ENCODE results near the gene TRAPPC8. TPM values are rescaled to one million over a fixed set of nuclear protein-coding genes. Genes with fewer than 3 reads are reported as not detected.
"Not testable (repeated sequence)": the region's sequence is repeated elsewhere in the genome, so short reads cannot be mapped to it uniquely, and the experiment has no call there.

TRAPPC8 gene
- total RNA-seq, 2 experiments from 2014 or later: 24.9 to 26.5 TPM

GRCh38 chr18:31931886-31932240 is 11.1 kb downstream of the TRAPPC8 start:
- no peak overlapping the region for H3K27ac Mint-ChIP-seq
- H3K27me3 Mint-ChIP-seq (ENCODE audit: low read depth): no peaks in the 10 kb centered on the region
- no peaks in the 10 kb centered on the region for H3K9me3 Mint-ChIP-seq
- CTCF ChIA-PET: interaction anchor here (0.7 to 1.1 kb wide), 2 partner anchors 10 to 140 kb away, joined by 3 to 4 read pairs; no protein-coding TSS in a partner anchor
- H3K4me1 Mint-ChIP-seq (ENCODE audit: low read depth): peaks cover 3% of the 10 kb centered on the region
- intact Hi-C loops (cut with micrococcal nuclease): no loop called here
- no peak for DNase-seq
- H3K36me3 Mint-ChIP-seq (ENCODE audit: low read depth): peaks cover 12% of the 10 kb centered on the region
- no peak overlapping the region for H3K4me3 Mint-ChIP-seq

GRCh38 chr18:31931163-31931885 is 11.6 kb downstream of the TRAPPC8 start:
- DNase-seq: no peak
- intact Hi-C loops (cut with micrococcal nuclease): no loop called here
- Mint-ChIP-seq H3K9me3 (no peaks in the 10 kb centered on the region), H3K36me3 (ENCODE audit: low read depth) (peaks cover 15% of the 10 kb centered on the region), H3K27ac (no peak overlapping the region), H3K4me1 (ENCODE audit: low read depth) (peaks cover 6% of the 10 kb centered on the region), H3K27me3 (ENCODE audit: low read depth) (no peaks in the 10 kb centered on the region), H3K4me3 (no peak overlapping the region)
- CTCF ChIA-PET: interaction anchor here (0.7 to 1.1 kb wide), 2 partner anchors 10 to 49 kb away, joined by 3 to 4 read pairs; no protein-coding TSS in a partner anchor

DNA sequence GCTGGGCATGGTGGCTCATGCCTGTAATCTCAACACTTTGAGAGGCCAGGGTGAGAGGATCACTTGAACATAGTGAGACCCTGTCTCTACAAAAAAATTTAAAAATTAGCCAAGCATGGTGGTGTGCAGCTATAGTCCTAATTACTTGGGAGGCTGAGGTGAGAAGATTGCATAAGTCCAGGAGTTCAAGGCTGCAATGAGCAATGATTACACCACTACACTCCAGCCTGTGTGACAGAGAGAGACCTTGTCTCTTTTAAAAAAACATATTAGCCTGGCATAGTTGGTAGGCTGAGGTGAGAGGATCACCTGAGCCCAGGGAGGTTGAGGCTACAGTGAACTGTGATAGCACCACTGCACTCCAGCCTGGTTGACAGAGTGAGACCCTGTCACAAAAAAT is 13.7 kb downstream of the TRAPPC8 start:
- peaks cover 20% of the 10 kb centered on the region for H3K36me3 Mint-ChIP-seq (ENCODE audit: low read depth)
- CTCF ChIA-PET: no interaction called here
- DNase-seq: no peak
- intact Hi-C loops (cut with micrococcal nuclease): no loop called here
- H3K27me3 Mint-ChIP-seq (ENCODE audit: low read depth): no peaks in the 10 kb centered on the region
- H3K9me3 Mint-ChIP-seq: no peaks in the 10 kb centered on the region
- no peak overlapping the region for H3K4me3 Mint-ChIP-seq
- no peak overlapping the region for H3K27ac Mint-ChIP-seq
- H3K4me1 Mint-ChIP-seq (ENCODE audit: low read depth): peaks cover 12% of the 10 kb centered on the region

- H3K27ac Mint-ChIP-seq; H3K4me3 Mint-ChIP-seq; CTCF ChIA-PET; DNase-seq; H3K27me3 Mint-ChIP-seq (ENCODE audit: low read depth); intact Hi-C loops (cut with micrococcal nuclease); H3K9me3 Mint-ChIP-seq: not testable (repeated sequence)
- peaks cover 12% of the 10 kb centered on the region for H3K4me1 Mint-ChIP-seq (ENCODE audit: low read depth)
- peaks cover 24% of the 10 kb centered on the region for H3K36me3 Mint-ChIP-seq (ENCODE audit: low read depth)
These were observed 15.9 kb downstream of the TRAPPC8 start for GRCh38 chr18:31926988-31927387.

DNA sequence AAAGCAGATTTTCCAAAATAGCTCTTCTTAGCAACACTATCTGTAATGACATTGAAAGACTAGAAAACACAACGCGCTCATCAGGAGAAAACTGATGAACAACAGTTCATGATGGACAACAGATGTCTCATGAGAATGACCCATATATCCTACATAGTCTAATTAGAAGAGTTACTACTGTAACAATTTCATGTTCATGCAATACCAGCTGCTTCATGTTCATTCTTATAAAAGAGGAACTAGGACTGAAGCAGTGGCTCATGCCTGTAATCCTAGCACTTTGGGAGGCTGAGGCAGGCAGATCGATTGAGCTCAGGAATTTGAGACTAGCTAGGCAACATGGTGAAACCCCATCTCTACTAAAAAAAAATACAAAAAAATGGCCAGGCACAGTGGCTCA is 22.7 kb downstream of the TRAPPC8 start:
- DNase-seq: no peak
- Mint-ChIP-seq H3K4me3 (no peak overlapping the region), H3K36me3 (ENCODE audit: low read depth) (peaks cover 15% of the 10 kb centered on the region), H3K4me1 (ENCODE audit: low read depth) (peaks cover 1% of the 10 kb centered on the region), H3K27ac (no peak overlapping the region), H3K9me3 (no peaks in the 10 kb centered on the region), H3K27me3 (ENCODE audit: low read depth) (no peaks in the 10 kb centered on the region)
- intact Hi-C loops (cut with micrococcal nuclease): no loop called here
- CTCF ChIA-PET: no interaction called here

DNA sequence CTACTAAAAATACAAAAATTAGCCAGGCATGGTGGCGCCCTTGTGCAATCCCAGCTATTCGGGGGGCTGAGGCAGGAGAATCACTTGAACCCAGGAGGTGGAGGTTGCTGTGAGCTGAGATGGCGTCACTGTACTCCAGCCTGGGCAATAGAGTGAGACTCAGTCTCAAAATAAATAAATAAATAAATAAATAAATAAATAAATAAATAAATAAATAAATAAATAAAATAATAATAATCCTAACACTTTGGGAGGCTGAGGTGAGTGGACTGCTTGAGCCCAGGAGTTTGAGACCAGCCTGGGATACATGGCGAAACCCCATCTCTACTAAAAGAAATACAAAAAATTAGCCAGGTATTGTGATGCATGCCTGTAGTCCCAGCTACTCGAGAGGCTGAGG is 23.6 kb downstream of the TRAPPC8 start:
- CTCF ChIA-PET; H3K27me3 Mint-ChIP-seq (ENCODE audit: low read depth); intact Hi-C loops (cut with micrococcal nuclease); H3K4me3 Mint-ChIP-seq; DNase-seq; H3K9me3 Mint-ChIP-seq; H3K27ac Mint-ChIP-seq; H3K4me1 Mint-ChIP-seq (ENCODE audit: low read depth): not testable (repeated sequence)
- H3K36me3 Mint-ChIP-seq (ENCODE audit: low read depth): peaks cover 18% of the 10 kb centered on the region

- Mint-ChIP-seq H3K4me3 (no peak overlapping the region), H3K9me3 (no peaks in the 10 kb centered on the region), H3K27ac (no peak overlapping the region), H3K27me3 (ENCODE audit: low read depth) (no peaks in the 10 kb centered on the region), H3K36me3 (ENCODE audit: low read depth) (peaks cover 18% of the 10 kb centered on the region), H3K4me1 (ENCODE audit: low read depth) (no peaks in the 10 kb centered on the region)
- CTCF ChIA-PET: no interaction called here
- no peak for DNase-seq
- intact Hi-C loops (cut with micrococcal nuclease): no loop called here
These were observed 24.2 kb downstream of the TRAPPC8 start for GRCh38 chr18:31918733-31919132.

DNA sequence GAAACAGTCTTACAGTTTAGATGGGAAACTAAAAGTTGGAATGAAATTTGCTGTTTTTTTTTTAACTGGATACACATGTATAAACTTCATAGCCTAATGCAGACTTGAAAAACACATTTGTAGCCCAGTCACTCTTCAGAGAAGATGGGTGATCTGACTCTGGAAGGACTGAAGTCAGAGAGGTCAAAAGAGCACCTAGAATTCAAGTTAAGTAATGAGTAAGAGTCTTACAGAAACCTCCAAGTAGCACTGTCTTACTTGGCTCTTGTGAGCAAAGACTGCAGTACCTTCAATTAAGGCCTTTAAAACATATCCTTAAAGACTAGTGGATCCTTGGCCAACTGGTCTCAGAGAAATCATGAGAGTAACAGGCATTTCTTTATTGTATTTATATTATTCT is 41.9 kb downstream of the TRAPPC8 start:
- no peak for DNase-seq
- Mint-ChIP-seq H3K36me3 (ENCODE audit: low read depth) (peaks cover 18% of the 10 kb centered on the region), H3K27ac (no peak overlapping the region), H3K27me3 (ENCODE audit: low read depth) (no peaks in the 10 kb centered on the region), H3K4me3 (no peak overlapping the region), H3K4me1 (ENCODE audit: low read depth) (no peaks in the 10 kb centered on the region), H3K9me3 (no peaks in the 10 kb centered on the region)
- CTCF ChIA-PET: no interaction called here
- intact Hi-C loops (cut with micrococcal nuclease): no loop called here

DNA sequence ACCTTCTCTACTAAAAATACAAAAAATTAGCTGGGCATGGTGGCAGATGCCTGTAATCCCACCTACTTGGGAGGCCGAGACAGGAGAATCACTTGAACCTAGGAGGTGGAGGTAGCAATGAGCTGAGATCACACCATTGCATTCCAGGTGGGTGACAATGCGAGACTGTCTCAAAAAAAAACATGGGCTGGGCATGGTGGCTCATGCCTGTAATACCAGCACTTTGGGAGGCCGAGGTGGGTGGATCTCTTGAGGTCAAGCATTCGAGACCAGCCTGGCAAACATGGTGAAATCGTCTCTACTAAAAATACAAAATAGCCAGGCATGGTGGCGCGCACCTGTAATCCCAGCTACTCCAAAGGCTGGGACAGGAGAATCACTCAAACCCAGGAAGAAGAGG is 43.2 kb downstream of the TRAPPC8 start:
- H3K9me3 Mint-ChIP-seq; H3K4me1 Mint-ChIP-seq (ENCODE audit: low read depth); intact Hi-C loops (cut with micrococcal nuclease); DNase-seq; H3K27me3 Mint-ChIP-seq (ENCODE audit: low read depth); H3K4me3 Mint-ChIP-seq; H3K27ac Mint-ChIP-seq: not testable (repeated sequence)
- CTCF ChIA-PET: interaction anchor here (0.5 kb wide), 1 partner anchor 40 kb away, joined by 3 read pairs; no protein-coding TSS in a partner anchor
- H3K36me3 Mint-ChIP-seq (ENCODE audit: low read depth): peaks cover 20% of the 10 kb centered on the region

DNA sequence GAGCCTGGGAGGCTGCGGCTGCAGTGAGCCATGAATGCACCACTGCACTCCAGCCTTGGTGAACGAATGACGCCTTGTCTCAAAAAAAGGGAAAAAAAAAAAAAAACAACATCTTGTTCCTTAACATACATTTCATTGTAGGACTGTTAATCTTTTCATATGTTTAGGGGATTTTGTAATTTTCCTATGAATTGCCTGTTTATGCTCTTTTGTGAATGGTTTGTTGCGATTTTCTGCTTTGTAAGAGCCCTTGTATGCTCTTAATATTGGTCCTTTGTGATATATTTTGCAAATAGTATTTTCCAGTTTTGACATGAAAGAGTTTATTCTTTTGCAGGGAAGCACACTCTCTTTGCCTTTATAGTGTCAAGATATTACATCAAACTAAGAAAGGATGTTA is 50.0 kb downstream of the TRAPPC8 start:
- no peak overlapping the region for H3K4me3 Mint-ChIP-seq
- H3K36me3 Mint-ChIP-seq (ENCODE audit: low read depth): peaks cover 34% of the 10 kb centered on the region
- intact Hi-C loops (cut with micrococcal nuclease): no loop called here
- H3K9me3 Mint-ChIP-seq: no peaks in the 10 kb centered on the region
- H3K27me3 Mint-ChIP-seq (ENCODE audit: low read depth): no peaks in the 10 kb centered on the region
- no peak overlapping the region for H3K27ac Mint-ChIP-seq
- H3K4me1 Mint-ChIP-seq (ENCODE audit: low read depth): no peaks in the 10 kb centered on the region
- CTCF ChIA-PET: interaction anchor here (1.0 kb wide), 1 partner anchor 10 kb away, joined by 4 read pairs; no protein-coding TSS in a partner anchor
- DNase-seq: no peak

GRCh38 chr18:31891566-31891965 is 51.4 kb downstream of the TRAPPC8 start:
- Mint-ChIP-seq H3K27me3 (ENCODE audit: low read depth) (no peaks in the 10 kb centered on the region), H3K36me3 (ENCODE audit: low read depth) (peaks cover 43% of the 10 kb centered on the region), H3K4me3 (no peak overlapping the region), H3K9me3 (no peaks in the 10 kb centered on the region), H3K4me1 (ENCODE audit: low read depth) (no peaks in the 10 kb centered on the region), H3K27ac (no peak overlapping the region)
- CTCF ChIA-PET: no interaction called here
- intact Hi-C loops (cut with micrococcal nuclease): no loop called here
- DNase-seq: no peak

GRCh38 chr18:31884020-31884419 is 58.9 kb downstream of the TRAPPC8 start:
- CTCF ChIA-PET: interaction anchor here (0.6 to 1.0 kb wide), 3 partner anchors 59 to 188 kb away, joined by 3 to 4 read pairs (median 3); no protein-coding TSS in a partner anchor
- peaks cover 9% of the 10 kb centered on the region for H3K9me3 Mint-ChIP-seq
- peaks cover 70% of the 10 kb centered on the region for H3K36me3 Mint-ChIP-seq (ENCODE audit: low read depth)
- intact Hi-C loops (cut with micrococcal nuclease): no loop called here
- DNase-seq: no peak
- H3K4me1 Mint-ChIP-seq (ENCODE audit: low read depth): peaks cover 8% of the 10 kb centered on the region
- H3K4me3 Mint-ChIP-seq: no peak overlapping the region
- H3K27me3 Mint-ChIP-seq (ENCODE audit: low read depth): no peaks in the 10 kb centered on the region
- no peak overlapping the region for H3K27ac Mint-ChIP-seq

- Mint-ChIP-seq H3K27me3 (ENCODE audit: low read depth) (no peaks in the 10 kb centered on the region), H3K4me3 (no peak overlapping the region), H3K4me1 (ENCODE audit: low read depth) (peaks cover 8% of the 10 kb centered on the region), H3K27ac (no peak overlapping the region), H3K9me3 (peaks cover 9% of the 10 kb centered on the region), H3K36me3 (ENCODE audit: low read depth) (peaks cover 65% of the 10 kb centered on the region)
- DNase-seq: no peak
- CTCF ChIA-PET: no interaction called here
- intact Hi-C loops (cut with micrococcal nuclease): no loop called here
These were observed 62.6 kb downstream of the TRAPPC8 start for GRCh38 chr18:31880186-31880898.

All from activated naive CD4-positive, alpha-beta T cell treated with anti-CD3 and anti-CD28 coated beads for 36 hours (primary cell).